Measurements from ENCODE around the gene CDH4.
"Not testable (repeated sequence)": the region's sequence is repeated elsewhere in the genome, so short reads cannot be mapped to it uniquely, and the experiment has no call there.

CDH4 gene

GRCh38 chr20:61424011-61424627 lies 172.1 kb downstream of the CDH4 start:
- no peak for FAIRE-seq
- DNase-seq (ENCODE audit: insufficient read length, low spot score) = no peak
- no peak for TF ChIP-seq POLR2A (IDR thresholded peaks at IDR 0.05; ENCODE audit: low read depth, low read length)

GRCh38 chr20:61424628-61425420 lies 172.8 kb downstream of the CDH4 start:
- TF ChIP-seq POLR2A (IDR thresholded peaks at IDR 0.05; ENCODE audit: low read depth, low read length) = no peak
- FAIRE-seq = no peak
- no peak for DNase-seq (ENCODE audit: insufficient read length, low spot score)

- FAIRE-seq; DNase-seq (ENCODE audit: insufficient read length, low spot score): not testable (repeated sequence)
Observed at GRCh38 chr20:61425541-61425991, 173.5 kb downstream of the CDH4 start.

DNA sequence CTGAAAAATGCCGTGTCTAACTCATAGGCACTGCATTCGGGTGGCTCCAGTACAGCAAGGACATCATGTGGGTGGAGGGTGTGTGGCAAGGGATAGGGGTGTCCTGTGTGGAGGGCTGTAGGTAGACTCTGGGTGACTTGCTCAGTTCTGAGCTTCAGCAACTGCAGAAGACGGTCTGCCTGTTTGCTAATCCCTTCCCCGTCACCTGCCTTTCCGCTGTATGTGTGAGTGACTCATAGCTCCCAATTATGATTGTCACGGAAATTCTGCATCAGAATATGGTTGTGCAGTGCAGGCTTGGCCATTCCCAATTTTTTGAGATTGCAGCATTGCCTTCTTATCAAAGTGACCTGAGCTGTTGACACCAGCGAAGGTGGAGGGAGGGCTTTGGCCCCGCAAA lies 174.3 kb downstream of the CDH4 start:
- TF ChIP-seq POLR2A (IDR thresholded peaks at IDR 0.05; ENCODE audit: low read depth, low read length) = no peak
- DNase-seq (ENCODE audit: insufficient read length, low spot score) (no peak), FAIRE-seq (no peak)

GRCh38 chr20:61429458-61430227 lies 177.6 kb downstream of the CDH4 start:
- FAIRE-seq (no peak), DNase-seq (ENCODE audit: insufficient read length, low spot score) (no peak)
- no peak for TF ChIP-seq POLR2A (IDR thresholded peaks at IDR 0.05; ENCODE audit: low read depth, low read length)

GRCh38 chr20:61430228-61430624 lies 178.2 kb downstream of the CDH4 start:
- TF ChIP-seq POLR2A (IDR thresholded peaks at IDR 0.05; ENCODE audit: low read depth, low read length) = no peak
- FAIRE-seq = no peak
- no peak for DNase-seq (ENCODE audit: insufficient read length, low spot score)

- FAIRE-seq (no peak), DNase-seq (ENCODE audit: insufficient read length, low spot score) (no peak)
- TF ChIP-seq POLR2A (IDR thresholded peaks at IDR 0.05; ENCODE audit: low read depth, low read length) = no peak
Observed at GRCh38 chr20:61433176-61433575, 181.1 kb downstream of the CDH4 start.

DNA sequence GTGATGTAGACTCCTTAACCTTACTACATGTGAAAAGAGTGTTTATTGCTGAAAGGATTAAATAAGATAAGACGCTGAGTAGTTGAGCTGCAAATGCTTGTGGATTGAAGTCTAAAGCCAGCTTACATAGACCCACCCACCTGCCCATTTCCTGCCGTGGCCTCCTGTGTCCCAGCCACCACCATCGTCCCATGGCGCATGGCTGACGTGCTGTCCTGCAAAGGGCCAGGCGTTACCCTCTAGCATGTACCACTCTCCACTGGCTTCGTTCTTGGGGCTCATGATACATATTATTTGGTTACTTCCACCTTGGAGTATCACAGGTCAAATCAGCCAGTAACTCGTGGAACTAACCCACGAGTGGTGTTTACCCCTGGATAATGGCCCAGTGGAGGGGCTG lies 181.8 kb downstream of the CDH4 start:
- DNase-seq (ENCODE audit: insufficient read length, low spot score) (no peak), FAIRE-seq (no peak)
- TF ChIP-seq POLR2A (IDR thresholded peaks at IDR 0.05; ENCODE audit: low read depth, low read length) = no peak

- DNase-seq (ENCODE audit: insufficient read length, low spot score) (no peak), FAIRE-seq (no peak)
- no peak for TF ChIP-seq POLR2A (IDR thresholded peaks at IDR 0.05; ENCODE audit: low read depth, low read length)
Observed at GRCh38 chr20:61434341-61434781, 182.3 kb downstream of the CDH4 start.

GRCh38 chr20:61435184-61435822 lies 183.2 kb downstream of the CDH4 start:
- TF ChIP-seq POLR2A (IDR thresholded peaks at IDR 0.05; ENCODE audit: low read depth, low read length) = no peak
- FAIRE-seq (no peak), DNase-seq (ENCODE audit: insufficient read length, low spot score) (no peak)

GRCh38 chr20:61435823-61436220 lies 183.8 kb downstream of the CDH4 start:
- no peak for TF ChIP-seq POLR2A (IDR thresholded peaks at IDR 0.05; ENCODE audit: low read depth, low read length)
- no peak for FAIRE-seq

DNA sequence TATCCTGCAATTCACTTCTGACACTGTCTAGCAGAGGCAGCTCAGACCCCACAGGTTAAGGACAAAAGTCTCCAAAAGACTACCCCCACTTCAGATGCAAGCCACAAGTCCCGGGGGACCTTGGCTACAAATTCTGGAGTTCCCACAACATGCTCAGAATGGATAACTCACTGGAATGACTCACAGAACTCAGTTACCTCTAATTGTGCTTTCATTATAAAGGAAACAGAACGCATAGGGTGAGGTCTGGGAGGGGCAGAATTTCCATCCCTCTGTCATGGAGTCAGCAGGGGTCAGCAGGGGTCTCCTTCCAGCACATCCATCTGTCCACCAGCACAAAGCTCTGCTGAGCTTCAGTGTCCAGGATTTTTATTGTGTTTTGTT lies 184.2 kb downstream of the CDH4 start:
- peak; percentile 66 for DNase-seq (ENCODE audit: insufficient read length, low spot score)
- FAIRE-seq = no peak
- TF ChIP-seq POLR2A (IDR thresholded peaks at IDR 0.05; ENCODE audit: low read depth, low read length) = no peak

More at GRCh38 chr20:61435823-61436220, 183.8 kb downstream of the CDH4 start:
- no peak for DNase-seq (ENCODE audit: insufficient read length, low spot score)

- DNase-seq (ENCODE audit: insufficient read length, low spot score) (peak; percentile 89), FAIRE-seq (peak; percentile 69)
- TF ChIP-seq POLR2A (IDR thresholded peaks at IDR 0.05; ENCODE audit: low read depth, low read length) = 0 out of 2 replicates have a peak, but pooled peaks have one; percentile 24
Observed at GRCh38 chr20:61436667-61437279, 184.7 kb downstream of the CDH4 start.

Measured in H54 (cell line).